DND-41 (cell line): ENCODE measurements around the gene MCF2L.

ENCODE experiments used
- ATAC-seq: fragments of 200-7000 bp; cut with Tn5 transposase; 3 replicates; pipeline ENCODE4 v1.9.1; 2021; ENCODE audit warnings: low read depth; ENCODE audit not compliant: insufficient read depth
- DNase-seq: peaks from one replicate; pipeline ENCODE4 v3.0.0-alpha.2; 2020
- H2AFZ ChIP-seq: 2 replicates; pipeline ENCODE4 v1.6.0; 2012; ENCODE audit warnings: low read depth, low read length
- H3K27ac ChIP-seq: 2 replicates; pipeline ENCODE4 v1.5.1; 2012; ENCODE audit warnings: low read length, inconsistent platforms
- H3K27me3 ChIP-seq: fragments of 200-600 bp; sonication (generic); 2 replicates; pipeline ENCODE4 v1.6.0; 2012; ENCODE audit warnings: low read length, mild to moderate bottlenecking, inconsistent platforms; ENCODE audit not compliant: insufficient read depth, poor library complexity
- H3K36me3 ChIP-seq: 2 replicates; pipeline ENCODE4 v1.5.1; 2012; ENCODE audit warnings: low read length, inconsistent platforms; ENCODE audit not compliant: insufficient read depth
- H3K4me1 ChIP-seq: 2 replicates; pipeline ENCODE4 v1.5.1; 2012; ENCODE audit warnings: mild to moderate bottlenecking, low read length; ENCODE audit not compliant: insufficient read depth
- H3K4me2 ChIP-seq: 2 replicates; pipeline ENCODE4 v1.6.0; 2012; ENCODE audit warnings: mild to moderate bottlenecking, moderate library complexity, low read length, inconsistent platforms; ENCODE audit not compliant: insufficient read depth
- H3K4me3 ChIP-seq, 2 experiments: fragments of 200-600 bp in 1 of 2; shearing (Covaris generic) in 1 of 2; 2 replicates each; pipeline ENCODE4 v1.5.1; 2012 to 2016; ENCODE audit warnings: inconsistent platforms in 2 of 2, low read length in 2 of 2, mild to moderate bottlenecking in 2 of 2, low read depth in 1 of 2, moderate library complexity in 1 of 2
- H3K79me2 ChIP-seq: 2 replicates; pipeline ENCODE4 v1.6.0; 2012; ENCODE audit warnings: low read length, inconsistent platforms; ENCODE audit not compliant: insufficient read depth
- H3K9ac ChIP-seq: 2 replicates; pipeline ENCODE4 v1.6.0; 2012; ENCODE audit warnings: low read depth, mild to moderate bottlenecking, inconsistent platforms, low read length, moderate library complexity
- H3K9me3 ChIP-seq: 2 replicates; pipeline ENCODE4 v1.5.1; 2012; ENCODE audit warnings: low read length, moderate library complexity, mild to moderate bottlenecking, inconsistent platforms; ENCODE audit not compliant: insufficient read depth, severe bottlenecking
- H4K20me1 ChIP-seq: 2 replicates; pipeline ENCODE4 v1.6.0; 2012; ENCODE audit warnings: low read length; ENCODE audit not compliant: insufficient read depth
- CTCF ChIP-seq: IDR thresholded peaks from 2 replicates; pipeline ENCODE4 v1.5.1; 2012; ENCODE audit warnings: borderline replicate concordance, low read length, moderate library complexity, mild to moderate bottlenecking; ENCODE audit not compliant: poor library complexity, severe bottlenecking; ENCODE audit errors: extremely low read depth
- EZH2 ChIP-seq: IDR thresholded peaks from 3 replicates; pipeline ENCODE4 v1.6.1; 2012; ENCODE audit warnings: borderline replicate concordance, low read depth, mild to moderate bottlenecking, moderate library complexity, low read length, inconsistent platforms; ENCODE audit not compliant: severe bottlenecking

The MCF2L gene

GRCh38 chr13:113031465-113031864 is 62.5 kb downstream of the MCF2L start:
- Histone ChIP-seq H3K4me2 (no peak overlapping the region), H3K4me3 (no peak overlapping the region), H2AFZ (no peak overlapping the region), H3K36me3 (no peaks in the 10 kb centered on the region), H3K79me2 (no peaks in the 10 kb centered on the region), H3K27me3 (peaks cover 3% of the 10 kb centered on the region), H3K4me1 (no peaks in the 10 kb centered on the region), H3K27ac (no peak overlapping the region), H3K9me3 (no peaks in the 10 kb centered on the region), H4K20me1 (peaks cover 14% of the 10 kb centered on the region; the same call in 1 of the 2 replicates), H3K9ac (no peak overlapping the region)
- TF ChIP-seq CTCF: no peak
- TF ChIP-seq EZH2: no peak
- ATAC-seq: no peak
- DNase-seq: no peak

GRCh38 chr13:113032291-113032690 is 63.3 kb downstream of the MCF2L start:
- Histone ChIP-seq H3K36me3 (no peaks in the 10 kb centered on the region), H3K4me2 (no peak overlapping the region), H3K4me1 (no peaks in the 10 kb centered on the region), H3K79me2 (no peaks in the 10 kb centered on the region), H3K9ac (no peak overlapping the region), H3K4me3 (no peak overlapping the region), H3K27ac (no peak overlapping the region), H4K20me1 (peaks cover 14% of the 10 kb centered on the region; the same call in 1 of the 2 replicates), H3K27me3 (no peaks in the 10 kb centered on the region), H2AFZ (no peak overlapping the region), H3K9me3 (no peaks in the 10 kb centered on the region)
- DNase-seq (no peak), ATAC-seq (no peak)
- TF ChIP-seq CTCF (no peak), EZH2 (no peak)

DNA sequence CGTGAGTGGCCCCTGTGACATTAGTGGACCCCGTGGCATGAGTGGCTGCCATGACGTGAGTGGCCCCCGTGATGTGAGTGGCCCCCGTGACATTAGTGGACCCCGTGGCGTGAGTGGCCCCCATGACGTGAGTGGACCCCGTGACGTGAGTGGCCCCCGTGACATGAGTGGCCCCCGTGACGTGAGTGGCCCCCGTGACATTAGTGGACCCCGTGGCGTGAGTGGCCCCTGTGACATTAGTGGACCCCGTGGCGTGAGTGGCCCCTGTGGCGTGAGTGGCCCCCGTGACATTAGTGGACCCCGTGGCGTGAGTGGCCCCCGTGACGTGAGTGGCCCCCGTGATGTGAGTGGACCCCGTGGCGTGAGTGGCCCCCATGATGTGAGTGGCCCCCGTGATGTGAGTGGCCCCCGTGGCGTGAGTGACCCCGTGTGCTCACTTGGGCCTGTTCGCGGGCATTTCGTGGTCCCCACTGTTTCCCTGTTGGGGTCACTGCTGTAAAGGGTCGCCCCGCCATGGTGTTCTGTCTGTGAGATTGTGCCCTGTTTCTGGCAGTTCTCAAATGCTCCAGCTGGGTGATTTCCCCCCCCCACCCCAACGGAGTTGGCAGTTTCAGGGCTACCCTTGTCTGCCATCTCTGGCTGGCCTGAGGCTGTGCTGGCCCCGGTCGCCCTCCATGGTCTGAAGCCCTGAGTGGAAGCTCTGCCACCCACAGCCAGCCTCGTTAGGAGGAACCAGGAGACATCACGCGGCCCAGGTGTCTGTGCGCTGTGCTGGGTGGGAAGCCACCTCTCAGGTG is 64.2 kb downstream of the MCF2L start:
- H3K9me3 ChIP-seq: no peaks in the 10 kb centered on the region
- H3K4me1 ChIP-seq: no peaks in the 10 kb centered on the region
- no peak overlapping the region for H3K27ac ChIP-seq
- H2AFZ ChIP-seq: no peak overlapping the region
- no peaks in the 10 kb centered on the region for H3K27me3 ChIP-seq
- no peak for DNase-seq
- H4K20me1 ChIP-seq: peaks cover 14% of the 10 kb centered on the region; the same call in 1 of the 2 replicates
- no peak for ATAC-seq
- no peaks in the 10 kb centered on the region for H3K36me3 ChIP-seq
- no peak overlapping the region for H3K4me2 ChIP-seq
- no peaks in the 10 kb centered on the region for H3K79me2 ChIP-seq
- H3K9ac ChIP-seq: no peak overlapping the region
- no peak overlapping the region for H3K4me3 ChIP-seq
- no peak for TF ChIP-seq EZH2
- no peak for TF ChIP-seq CTCF
